Measurements from ENCODE around the gene PTPRA. TPM values are rescaled to one million over a fixed set of nuclear protein-coding genes. Genes with fewer than 3 reads are reported as not detected.

PTPRA gene
- total and polyA plus RNA-seq, 12 donors: 16.3 to 94.7 (median 46.3) TPM

DNA sequence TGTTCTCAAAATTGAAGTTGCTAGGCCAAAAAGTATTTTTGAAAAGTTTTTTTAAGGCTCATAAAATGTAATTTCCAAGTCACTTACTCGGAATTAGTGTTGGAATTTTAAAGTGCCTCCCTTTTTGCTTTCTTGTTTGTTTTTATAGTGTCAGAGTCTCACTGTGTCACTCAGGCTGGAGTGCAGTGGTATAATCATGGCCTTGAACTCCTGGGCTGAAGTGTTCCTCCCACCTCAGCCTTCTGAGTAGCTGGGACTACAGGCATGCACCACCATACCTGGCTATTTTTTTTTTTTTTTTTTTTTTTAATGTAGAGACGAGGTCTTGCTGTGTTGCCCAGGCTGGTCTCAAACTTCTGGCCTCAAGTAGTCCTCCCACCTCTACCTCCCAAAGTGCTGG, 130.1 kb downstream of the PTPRA start:
- Histone ChIP-seq H3K9me3 (replicated peaks in 1 of 3) (no peaks in the 10 kb centered on the region), H3K4me3 (no peak overlapping the region), H3K27ac (no peak overlapping the region), H3K27me3 (no peaks in the 10 kb centered on the region), H3K36me3 (replicated peaks in 1 of 2) (peaks cover 0 to 39% of the 10 kb centered on the region in 2 donors), H3K4me1 (replicated peaks in 1 of 2) (no peaks in the 10 kb centered on the region)
- intact Hi-C loops (cut with DNase I): no loop called here
- WGBS, 4 donors: 75 to 86% (median 82%) methylated on average over 2 of the region's 2 CpGs
- no peak for DNase-seq
- no peak for TF ChIP-seq POLR2A (IDR thresholded peaks at IDR 0.05)
- TF ChIP-seq, protein P1, sequence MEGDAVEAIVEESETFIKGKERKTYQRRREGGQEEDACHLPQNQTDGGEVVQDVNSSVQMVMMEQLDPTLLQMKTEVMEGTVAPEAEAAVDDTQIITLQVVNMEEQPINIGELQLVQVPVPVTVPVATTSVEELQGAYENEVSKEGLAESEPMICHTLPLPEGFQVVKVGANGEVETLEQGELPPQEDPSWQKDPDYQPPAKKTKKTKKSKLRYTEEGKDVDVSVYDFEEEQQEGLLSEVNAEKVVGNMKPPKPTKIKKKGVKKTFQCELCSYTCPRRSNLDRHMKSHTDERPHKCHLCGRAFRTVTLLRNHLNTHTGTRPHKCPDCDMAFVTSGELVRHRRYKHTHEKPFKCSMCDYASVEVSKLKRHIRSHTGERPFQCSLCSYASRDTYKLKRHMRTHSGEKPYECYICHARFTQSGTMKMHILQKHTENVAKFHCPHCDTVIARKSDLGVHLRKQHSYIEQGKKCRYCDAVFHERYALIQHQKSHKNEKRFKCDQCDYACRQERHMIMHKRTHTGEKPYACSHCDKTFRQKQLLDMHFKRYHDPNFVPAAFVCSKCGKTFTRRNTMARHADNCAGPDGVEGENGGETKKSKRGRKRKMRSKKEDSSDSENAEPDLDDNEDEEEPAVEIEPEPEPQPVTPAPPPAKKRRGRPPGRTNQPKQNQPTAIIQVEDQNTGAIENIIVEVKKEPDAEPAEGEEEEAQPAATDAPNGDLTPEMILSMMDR (IDR thresholded peaks at IDR 0.05): no peak

DNA sequence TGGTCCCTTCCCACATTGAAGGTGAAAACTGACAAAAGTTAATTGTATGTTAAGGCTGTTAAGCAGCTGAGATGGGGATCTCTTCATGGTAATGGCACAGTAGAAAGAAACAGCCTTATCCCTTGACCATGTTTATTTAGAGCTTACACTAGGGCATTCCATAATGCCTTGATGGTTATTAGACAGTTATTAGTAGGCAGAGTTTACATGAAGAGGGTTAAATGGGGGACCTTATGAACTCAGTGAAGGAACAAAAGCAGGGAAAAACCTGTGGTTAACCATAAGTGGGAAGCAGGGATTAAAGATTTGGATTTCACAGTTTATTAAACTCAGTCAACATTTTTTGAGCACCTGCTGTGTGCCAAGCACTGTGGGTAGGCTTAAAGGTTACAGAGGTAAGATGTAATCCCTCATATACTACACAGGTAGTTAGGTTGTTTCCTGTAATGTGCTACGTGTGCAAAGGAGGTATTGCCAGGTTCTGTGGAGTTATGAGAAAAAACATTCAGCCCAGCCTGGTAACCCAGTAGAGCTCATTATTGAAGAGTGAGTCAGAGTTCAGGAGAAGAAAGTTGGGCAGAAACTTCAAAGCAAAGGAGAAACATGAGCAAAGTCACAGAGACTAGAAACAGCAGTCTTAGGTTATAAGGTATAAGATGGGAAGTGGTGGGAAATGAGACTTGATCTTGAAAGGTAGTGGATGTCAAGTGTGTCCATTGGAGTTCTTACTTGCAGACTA, 137.9 kb downstream of the PTPRA start:
- H3K27ac ChIP-seq: no peak overlapping the region
- H3K9me3 ChIP-seq (replicated peaks in 1 of 3): no peaks in the 10 kb centered on the region
- TF ChIP-seq POLR2A (IDR thresholded peaks at IDR 0.05): no peak
- TF ChIP-seq, protein P1 (IDR thresholded peaks at IDR 0.05): no peak
- peaks cover 0 to 20% of the 10 kb centered on the region in 2 donors for H3K36me3 ChIP-seq (replicated peaks in 1 of 2)
- no peaks in the 10 kb centered on the region for H3K4me1 ChIP-seq (replicated peaks in 1 of 2)
- H3K27me3 ChIP-seq: no peaks in the 10 kb centered on the region
- DNase-seq: no peak
- no peak overlapping the region for H3K4me3 ChIP-seq
- 53 to 87% (median 63%) methylated on average over 1 of the region's 1 CpG for WGBS, 4 donors
- intact Hi-C loops (cut with DNase I): no loop called here

DNA sequence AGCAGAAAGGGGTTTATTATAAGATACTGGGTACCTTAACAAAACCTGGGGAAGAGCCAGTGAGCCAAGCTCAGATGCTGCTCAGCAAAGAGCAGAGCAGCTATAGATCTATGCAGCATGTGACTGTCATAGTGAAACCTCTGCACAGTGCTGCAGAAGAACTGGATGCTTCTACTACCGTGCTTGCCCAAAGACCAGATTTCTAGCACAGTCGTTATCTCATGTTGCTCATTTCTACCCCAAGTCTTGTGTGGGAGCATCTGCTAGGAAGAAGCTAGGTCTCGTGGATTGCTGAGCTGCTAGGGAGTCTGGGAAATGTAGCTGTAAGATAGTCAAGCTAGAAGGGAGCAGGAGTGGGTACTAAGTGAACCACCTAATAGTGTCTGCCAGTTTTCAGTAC, 138.5 kb downstream of the PTPRA start:
- Histone ChIP-seq H3K36me3 (replicated peaks in 1 of 2) (peaks cover 0 to 14% of the 10 kb centered on the region in 2 donors), H3K4me1 (replicated peaks in 1 of 2) (no peaks in the 10 kb centered on the region), H3K4me3 (no peak overlapping the region), H3K9me3 (replicated peaks in 1 of 3) (no peaks in the 10 kb centered on the region), H3K27ac (no peak overlapping the region), H3K27me3 (no peaks in the 10 kb centered on the region)
- DNase-seq: no peak
- intact Hi-C loops (cut with DNase I): no loop called here
- WGBS, 4 donors: 92 to 100% (median 93%) methylated on average over 3 of the region's 3 CpGs
- TF ChIP-seq, protein P1 (IDR thresholded peaks at IDR 0.05): no peak
- no peak for TF ChIP-seq POLR2A (IDR thresholded peaks at IDR 0.05)

DNA sequence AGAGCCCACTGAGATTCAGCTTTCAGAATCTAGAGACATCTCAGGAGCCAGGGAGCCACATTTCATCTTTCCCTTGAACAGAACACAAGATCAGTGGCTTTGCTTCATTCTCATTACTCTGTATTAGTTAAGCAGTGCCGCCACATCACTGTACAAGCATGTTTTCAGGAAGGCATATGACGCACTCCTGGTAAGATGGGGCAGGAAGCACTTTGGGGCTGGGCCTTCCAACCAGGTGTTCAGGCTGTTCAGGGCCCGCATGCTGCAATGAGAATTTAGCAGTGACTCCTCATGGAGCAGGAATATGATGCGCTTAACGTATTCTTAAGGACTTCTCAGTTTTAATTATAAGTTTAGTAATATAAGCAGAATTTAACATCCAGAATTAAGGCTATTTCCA, 140.5 kb downstream of the PTPRA start:
- 96 to 100% (median 97%) methylated on average over 5 of the region's 5 CpGs for WGBS, 4 donors

More for the DNA sequence above, 140.5 kb downstream of the PTPRA start:
- Histone ChIP-seq H3K4me3 (no peak overlapping the region), H3K9me3 (replicated peaks in 1 of 3) (no peaks in the 10 kb centered on the region), H3K4me1 (replicated peaks in 1 of 2) (no peaks in the 10 kb centered on the region), H3K27ac (no peak overlapping the region), H3K36me3 (replicated peaks in 1 of 2) (peaks cover 0 to 5% of the 10 kb centered on the region in 2 donors), H3K27me3 (no peaks in the 10 kb centered on the region)
- TF ChIP-seq, protein P1 (IDR thresholded peaks at IDR 0.05): no peak
- no peak for TF ChIP-seq POLR2A (IDR thresholded peaks at IDR 0.05)
- DNase-seq: peak in 1 of 7 donors; percentile 15
- intact Hi-C loops (cut with DNase I): no loop called here

Data from adrenal gland (tissue), 12 donors.